Activated CD4-positive, alpha-beta T cell treated with anti-CD3 and anti-CD28 coated beads, Interleukin-2, Interleukin-4, amounts not matched to agents 100 ng/mL and 50 ng/mL, durations not matched to agents 16 hours and 8 hours (primary cell): Measurements from ENCODE around the gene IBA57.
"Not testable (repeated sequence)": the region's sequence is repeated elsewhere in the genome, so short reads cannot be mapped to it uniquely, and the experiment has no call there.

Experiments
- DNase-seq: peaks from one replicate; pipeline ENCODE4 v3.0.0-alpha.2; 2020; ENCODE audit warnings: low spot score

The IBA57 gene

DNA sequence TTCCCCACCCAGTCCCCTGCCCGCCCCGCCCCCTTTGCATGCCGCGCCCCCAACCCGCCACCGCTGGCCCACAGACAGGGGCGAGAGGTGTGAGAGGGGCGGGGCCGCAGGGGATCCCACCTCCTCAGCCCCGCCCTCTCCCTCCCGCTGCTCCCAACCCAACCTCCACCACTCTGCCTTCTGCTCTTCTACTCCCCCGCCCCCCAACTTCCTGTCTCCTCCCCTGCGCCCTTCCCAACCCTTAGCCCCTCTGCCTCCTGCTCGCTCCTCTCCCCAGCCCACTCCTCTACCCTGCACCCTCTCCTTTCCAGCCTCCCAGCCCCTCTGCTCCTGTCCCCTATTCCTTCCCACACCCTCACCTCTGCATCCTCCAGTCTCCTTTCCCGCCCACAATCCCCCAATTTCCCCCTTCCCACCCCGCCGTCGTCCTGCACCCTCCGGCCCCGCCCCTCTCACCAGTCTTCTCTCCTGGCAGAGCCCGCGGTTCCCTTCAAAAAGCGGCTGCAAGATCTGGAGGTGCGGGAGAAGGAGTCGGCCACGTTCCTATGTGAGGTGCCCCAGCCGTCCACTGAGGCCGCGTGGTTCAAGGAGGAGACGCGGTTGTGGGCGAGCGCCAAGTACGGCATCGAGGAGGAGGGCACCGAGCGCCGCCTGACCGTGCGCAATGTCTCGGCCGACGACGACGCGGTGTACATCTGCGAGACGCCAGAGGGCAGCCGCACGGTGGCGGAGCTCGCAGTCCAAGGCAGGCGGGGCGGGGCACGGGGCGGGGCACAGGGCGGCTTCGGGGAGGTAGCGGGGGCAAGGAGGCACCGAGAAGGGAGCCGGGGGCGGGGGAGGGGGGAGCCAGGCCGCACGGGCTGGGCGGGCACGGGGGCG is 47.6 kb downstream of the IBA57 start:
- peak; percentile 87 for DNase-seq

DNA sequence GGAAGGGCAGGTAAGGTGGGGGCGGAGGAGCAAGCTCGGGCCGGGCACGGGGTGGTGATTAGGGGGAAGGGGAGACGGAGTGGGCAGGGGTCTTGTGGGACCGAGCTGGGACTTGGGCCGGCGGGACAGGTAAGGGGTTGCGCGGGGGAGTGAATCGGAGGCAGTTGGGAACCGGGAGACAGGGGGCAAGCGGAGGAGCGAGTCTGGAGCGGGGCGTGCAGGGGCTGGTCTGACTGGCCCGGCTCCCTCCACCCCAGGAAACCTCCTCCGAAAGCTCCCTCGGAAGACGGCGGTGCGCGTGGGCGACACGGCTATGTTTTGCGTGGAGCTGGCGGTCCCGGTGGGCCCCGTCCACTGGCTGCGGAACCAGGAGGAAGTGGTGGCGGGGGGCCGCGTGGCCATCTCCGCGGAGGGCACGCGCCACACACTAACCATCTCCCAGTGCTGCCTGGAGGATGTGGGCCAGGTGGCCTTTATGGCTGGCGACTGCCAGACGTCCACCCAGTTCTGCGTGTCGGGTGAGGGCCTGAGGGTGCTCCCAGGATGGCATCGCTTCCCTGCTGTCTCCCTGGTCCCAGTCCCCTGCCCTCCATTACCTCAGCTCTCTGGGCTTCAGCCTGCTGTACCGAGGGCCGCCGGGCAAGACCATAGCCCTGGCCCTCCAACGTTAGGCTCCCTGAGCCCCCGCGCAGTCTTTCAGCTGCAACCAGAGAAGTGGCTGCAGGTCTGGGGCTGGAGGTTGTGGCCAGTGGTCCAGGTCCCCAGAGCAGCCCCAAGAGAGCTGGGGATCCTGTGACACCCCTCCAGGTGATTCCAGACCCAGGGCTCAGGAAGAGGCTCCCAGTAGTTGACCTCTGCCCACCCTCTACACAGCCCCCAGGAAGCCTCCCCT is 48.6 kb downstream of the IBA57 start:
- DNase-seq = no peak

DNA sequence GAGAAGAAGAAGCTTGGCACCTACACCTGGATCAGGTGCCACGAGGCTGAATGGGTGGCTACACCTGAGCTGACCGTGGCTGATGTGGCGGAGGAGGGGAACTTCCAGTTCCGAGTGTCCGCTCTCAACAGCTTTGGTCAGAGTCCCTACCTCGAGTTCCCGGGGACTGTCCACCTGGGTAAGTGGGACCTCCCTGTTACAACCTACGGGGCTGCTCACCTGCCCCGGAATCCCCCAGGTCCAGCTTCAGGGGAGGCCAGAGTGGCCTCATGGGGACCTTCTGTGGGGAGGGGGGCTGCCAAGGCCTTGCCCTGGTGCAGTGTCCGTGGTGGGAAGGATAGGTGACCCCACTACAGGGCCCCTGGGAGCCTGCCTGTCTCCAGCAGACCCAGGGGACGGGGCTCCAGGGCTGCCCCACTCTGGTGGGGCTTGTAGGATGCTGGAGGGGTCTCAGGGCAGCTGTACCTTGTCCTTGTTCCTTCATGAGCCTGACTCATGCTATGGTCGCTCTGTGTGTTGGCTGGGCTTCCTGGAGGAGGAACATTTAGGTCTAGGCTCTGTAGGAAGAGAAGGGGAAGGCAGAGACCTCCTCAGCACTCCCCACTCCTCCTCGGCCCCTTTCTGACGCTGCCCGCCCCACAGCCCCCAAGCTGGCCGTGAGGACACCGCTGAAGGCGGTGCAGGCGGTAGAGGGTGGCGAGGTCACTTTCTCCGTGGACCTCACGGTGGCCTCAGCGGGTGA is 49.5 kb downstream of the IBA57 start:
- no peak for DNase-seq

DNA sequence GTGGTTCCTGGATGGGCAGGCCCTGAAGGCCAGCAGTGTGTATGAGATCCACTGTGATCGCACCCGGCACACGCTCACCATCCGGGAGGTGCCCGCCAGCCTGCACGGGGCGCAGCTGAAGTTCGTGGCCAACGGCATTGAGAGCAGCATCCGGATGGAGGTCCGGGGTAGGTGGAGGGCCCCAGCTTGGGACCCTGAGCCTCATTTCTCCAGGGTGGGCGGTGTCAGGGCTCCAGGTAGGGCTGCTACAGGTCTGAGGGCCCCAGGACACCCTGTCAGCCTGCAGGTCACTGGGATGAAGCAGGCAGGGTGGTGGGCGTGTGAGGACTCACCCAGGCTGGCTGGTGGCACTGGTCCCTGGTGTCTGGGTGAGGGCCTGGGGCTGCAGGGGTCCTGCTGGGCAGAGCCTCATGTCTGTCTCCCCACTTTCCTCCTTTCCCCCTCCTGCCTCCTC is 50.1 kb downstream of the IBA57 start:
- no peak for DNase-seq

DNA sequence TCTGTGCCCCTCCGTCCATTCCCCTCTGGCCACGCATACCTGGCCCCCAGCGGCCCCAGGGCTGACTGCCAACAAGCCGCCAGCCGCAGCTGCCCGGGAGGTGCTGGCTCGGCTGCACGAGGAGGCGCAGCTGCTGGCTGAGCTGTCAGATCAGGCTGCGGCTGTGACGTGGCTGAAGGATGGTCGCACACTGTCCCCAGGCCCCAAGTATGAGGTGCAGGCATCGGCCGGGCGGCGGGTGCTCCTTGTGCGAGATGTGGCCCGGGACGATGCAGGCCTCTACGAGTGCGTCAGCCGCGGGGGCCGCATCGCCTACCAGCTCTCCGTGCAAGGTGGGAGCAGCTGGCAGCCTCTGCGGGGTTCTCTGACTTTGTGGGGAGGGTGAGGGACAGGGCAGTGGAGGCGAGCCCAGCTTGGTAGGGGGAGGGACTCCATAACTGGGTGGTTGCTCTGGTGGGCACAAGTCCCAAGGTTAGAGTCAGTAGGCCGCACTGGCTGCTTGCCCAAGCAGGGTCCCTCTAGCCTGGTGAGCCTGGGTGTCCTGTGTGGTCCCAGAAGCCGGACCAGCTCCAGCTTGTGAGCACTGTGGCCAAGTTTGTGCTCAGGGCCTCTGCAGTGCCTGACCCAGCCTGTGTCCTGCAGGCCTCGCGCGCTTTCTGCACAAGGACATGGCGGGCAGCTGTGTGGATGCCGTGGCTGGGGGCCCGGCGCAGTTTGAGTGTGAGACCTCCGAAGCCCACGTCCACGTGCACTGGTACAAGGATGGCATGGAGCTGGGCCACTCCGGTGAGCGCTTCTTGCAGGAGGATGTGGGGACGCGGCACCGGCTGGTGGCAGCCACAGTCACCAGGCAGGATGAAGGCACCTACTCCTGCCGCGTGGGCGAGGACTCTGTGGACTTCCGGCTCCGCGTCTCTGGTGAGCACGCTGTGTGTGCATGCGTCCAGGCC is 51.0 kb downstream of the IBA57 start:
- DNase-seq = no peak

DNA sequence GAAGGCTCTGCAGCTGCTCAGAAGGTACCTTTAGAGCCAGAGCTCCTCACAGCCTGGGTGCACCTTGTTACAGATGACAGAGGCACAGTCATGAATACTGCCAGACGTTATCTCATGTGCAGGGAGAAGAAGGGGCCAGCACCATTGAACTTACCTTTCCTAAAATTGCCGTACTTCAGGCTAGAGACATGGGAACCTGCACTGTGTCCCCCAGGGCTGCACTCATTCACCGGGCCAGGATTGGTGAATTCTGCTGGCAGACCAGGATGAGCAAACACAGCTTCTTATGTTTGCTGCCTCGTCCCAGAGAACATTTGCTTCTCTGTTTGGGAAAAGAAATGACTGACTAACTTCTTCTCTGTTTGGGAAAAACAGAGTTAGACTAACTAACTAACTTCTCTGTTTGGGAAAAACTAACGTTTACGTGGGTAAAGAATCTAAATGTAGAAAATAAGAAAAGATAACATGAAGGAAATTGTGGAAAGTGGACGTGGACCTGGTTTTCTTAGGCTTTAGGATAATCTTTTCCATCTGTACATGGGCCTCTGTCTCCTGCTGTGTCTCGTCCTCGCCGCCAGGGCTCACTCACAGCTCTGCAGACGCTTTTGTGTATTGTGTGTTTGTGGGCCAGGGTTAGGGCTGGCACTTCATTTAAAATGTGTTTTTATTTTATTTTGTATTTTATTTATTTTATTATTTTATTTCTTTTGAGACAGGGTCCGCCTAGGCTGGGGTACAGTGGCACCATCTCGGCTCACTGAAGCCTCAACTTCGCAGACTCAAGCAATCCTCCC is 52.1 kb downstream of the IBA57 start:
- DNase-seq = no peak

DNA sequence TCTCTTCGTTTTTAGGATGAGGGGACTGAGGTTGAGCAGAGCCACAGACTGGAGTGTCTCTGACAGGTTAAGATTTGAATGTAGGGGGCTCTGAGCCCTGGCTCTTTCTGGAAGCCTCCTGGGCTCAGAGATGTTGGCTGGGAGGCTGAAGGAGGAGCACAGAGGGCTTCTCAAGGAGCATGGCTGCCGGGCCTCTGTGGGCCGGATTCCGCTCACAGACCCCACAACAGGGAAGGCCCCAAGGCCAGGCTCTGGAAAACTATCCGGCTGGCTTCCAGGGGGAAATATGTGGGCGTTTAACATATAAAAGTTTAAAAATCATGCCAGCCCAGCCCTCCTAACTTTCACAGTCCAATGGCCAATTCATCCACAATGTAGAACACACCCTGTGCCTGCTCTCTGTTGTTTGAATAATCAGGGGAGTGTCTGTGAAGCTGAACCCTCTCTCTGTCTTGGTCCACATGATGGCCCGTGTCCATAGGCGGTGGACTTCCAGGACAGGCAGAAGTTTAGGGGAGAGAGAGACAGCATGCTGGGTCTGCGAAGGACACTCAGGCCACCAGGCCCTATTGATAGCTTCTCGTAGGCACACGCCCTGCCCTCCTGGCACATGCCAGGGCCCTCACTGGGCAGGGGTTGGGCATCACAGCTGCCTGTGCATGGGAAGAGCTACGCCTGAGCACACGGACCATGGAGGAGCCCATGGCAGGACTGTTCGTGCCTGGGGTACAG is 53.1 kb downstream of the IBA57 start:
- DNase-seq = no peak

DNA sequence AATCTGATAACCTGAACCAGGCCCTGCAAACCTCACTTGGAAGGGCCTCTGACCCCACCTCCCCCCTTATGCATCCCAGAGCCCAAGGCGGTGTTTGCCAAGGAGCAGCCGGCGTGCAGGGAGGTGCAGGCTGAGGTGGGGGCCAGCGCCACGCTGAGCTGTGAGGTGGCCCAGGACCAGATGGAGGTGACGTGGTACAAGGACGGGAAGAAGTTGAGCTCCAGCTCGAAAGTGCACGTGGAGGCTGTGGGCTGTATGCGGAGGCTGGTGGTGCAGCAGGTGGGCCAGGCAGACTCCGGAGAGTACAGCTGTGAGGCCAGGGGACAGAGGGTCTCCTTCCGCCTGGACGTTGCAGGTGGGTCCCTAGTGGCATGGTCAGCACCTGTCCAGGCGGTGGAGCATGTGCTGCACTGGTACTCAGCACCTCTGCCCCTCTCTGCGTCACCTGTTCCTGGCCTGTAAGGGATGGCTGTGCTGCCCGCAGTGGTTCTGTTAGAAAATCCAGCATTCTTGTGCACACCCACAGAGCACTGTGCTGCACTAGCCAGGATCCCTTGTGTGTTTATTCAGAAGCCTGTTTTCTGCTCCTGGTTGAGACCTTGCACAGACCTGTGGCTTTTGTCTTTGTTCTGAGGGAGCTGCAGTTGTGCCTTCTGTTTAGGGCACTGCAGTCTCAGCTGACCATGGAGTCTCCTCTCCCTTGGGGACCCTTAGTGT is 53.8 kb downstream of the IBA57 start:
- DNase-seq = no peak

DNA sequence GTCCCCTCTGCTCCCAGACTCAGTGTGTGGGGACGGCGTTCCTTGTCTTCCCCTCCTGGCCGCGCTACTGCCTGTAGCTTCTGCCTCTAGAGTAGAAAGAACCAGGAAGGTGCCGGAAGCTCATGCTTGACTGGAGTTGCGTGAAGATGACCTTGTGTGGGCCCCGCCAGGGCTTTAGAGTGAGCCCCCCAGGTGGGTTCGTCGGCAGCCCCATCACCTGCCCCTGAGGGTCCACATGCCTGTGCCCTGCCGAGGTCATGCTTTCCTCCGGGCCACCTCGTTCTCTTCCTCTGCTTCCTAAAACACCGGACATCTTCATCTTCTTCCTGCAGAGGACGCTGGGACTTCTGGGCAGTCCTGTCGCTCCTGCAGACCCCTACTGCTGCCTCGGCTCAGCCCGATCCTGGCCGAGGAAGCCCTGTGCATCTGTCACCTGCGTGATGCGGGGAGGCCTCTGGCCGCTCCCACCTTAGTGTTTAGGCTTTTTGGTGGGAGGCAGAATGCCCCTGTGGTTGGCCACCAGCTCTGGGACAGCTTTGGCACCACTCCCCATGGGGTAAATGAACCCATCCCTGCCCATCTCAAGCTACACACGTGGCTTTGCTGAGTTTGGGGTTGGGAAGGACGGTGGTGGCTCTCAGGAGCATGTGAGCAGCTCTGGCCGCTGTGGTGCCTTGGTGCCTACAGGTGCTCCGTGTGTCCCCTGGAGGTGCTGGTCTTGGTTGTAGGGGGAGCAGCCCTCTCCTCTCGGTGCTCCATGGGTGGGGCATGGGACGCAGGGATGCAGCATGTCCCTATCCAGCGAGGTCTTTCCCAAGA is 54.6 kb downstream of the IBA57 start:
- no peak for DNase-seq

DNA sequence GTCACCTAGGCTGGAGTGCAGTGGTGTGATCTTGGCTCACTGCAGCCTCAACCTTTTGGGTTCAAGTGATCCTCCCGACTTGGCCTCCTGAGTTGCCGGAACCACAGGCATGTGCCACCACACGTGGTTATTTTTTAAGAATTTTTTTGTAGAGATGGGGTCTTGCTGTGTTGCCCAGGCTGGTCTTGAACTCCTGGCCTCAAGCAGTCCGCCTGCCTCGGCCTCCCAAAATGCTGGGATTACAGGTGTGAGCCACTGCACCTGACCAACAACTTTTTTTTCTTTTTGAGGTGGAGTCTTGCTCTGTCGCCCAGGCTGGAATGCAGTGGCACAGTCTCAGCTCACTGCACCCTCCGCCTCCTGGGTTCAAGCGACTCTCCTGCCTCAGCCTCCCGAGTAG is 55.5 kb downstream of the IBA57 start:
- not testable (repeated sequence) for DNase-seq

DNA sequence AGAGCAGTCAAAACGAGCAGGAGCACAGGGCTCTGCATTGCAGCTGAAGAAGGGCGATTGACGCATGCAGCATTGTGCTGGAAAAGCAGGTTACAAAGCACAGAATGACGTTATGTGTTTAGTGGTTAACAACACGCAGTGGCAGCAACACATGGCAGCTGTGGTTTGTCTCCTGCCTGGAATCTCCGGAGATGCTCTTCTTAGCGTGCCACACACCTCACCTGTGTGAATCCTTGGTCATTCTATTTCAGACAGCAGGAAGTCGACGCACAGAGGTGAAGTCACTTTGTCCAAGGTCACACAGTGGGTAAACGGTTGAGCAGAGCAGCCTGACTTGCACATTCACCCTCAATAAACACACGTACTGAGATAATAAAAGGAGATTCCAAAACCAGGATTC is 56.9 kb downstream of the IBA57 start:
- no peak for DNase-seq

DNA sequence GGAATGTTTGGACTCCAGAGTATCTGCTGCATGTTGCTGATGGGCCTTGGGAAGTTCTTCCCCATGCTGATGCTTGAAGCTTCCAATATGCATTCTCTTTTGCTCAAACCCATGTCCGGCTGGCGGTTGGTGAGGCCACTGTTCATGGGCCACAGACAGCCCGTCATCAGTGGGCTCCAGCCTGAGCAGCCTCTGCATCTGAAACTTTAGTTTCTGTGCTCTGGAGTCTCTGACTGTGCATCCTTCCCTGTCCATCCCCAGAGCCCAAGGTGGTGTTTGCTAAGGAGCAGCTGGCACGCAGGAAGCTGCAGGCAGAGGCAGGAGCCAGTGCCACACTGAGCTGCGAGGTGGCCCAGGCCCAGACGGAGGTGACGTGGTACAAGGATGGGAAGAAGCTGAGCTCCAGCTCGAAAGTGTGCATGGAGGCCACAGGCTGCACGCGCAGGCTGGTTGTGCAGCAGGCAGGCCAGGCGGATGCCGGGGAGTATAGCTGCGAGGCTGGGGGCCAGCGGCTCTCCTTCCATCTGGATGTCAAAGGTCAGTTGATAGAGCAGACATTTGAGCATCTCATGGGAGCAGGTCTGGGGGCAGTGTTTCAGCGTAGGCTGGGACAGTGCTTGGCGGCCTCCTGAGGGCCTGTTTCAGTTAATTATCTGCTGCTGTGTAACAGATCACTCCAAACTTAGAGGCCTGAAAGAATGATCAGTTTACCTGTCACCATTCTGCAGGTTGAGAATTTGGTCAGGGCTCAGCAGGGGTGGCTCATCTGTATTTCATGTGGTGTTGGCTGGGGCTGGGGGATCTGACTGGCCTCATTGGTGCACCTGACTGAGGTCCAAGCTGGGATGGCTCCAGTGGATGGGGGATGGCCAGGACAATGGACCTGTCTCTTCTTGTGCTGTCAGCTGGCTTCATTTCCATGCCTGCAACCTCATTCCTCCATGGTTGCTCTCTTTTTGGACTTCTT is 58.9 kb downstream of the IBA57 start:
- no peak for DNase-seq

DNA sequence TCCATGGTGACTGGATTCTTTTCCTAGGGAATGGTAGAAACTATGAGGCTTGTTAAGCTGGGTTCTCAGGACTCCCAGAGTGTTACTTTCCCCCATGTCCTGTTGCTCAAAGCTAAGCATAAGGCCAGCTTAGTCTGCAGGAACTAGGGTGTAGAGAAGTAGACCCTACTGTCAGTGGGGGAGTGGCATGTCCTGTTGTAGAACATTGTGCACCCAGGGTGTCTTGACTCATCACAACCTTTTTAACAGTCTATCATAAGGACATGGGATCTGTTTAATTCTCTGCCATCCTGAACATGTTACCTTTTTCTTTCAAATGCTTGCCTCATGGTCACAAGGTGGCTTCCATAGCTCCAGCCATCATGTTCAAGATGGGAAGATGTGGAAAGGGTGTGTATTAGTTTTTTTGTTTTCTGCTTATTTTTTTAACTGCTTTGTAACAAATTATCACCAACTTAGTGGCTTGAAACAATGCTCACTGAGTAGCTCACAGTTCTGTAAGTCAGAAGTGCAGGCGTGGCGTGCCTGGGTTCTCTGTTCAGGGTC is 59.6 kb downstream of the IBA57 start:
- DNase-seq = no peak

DNA sequence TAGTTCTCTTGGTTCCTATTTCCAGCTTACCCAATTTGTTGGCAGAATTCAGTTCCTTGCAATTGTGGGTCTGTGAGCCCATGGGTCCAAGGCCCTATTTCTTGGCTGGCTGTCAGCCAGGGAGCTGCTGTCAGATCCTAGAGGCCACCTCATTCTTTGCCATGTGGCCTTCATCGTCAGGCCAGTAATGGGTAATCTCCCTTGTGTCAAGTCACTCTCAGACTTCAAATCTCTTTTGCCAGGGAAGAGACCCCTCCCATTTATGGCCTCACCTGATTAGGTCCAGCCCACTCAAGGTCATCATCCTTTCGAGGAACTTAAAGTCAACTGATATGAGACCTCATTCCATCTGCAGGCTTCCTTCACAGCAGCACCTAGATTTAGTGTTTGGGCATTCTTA is 60.1 kb downstream of the IBA57 start:
- no peak for DNase-seq

DNA sequence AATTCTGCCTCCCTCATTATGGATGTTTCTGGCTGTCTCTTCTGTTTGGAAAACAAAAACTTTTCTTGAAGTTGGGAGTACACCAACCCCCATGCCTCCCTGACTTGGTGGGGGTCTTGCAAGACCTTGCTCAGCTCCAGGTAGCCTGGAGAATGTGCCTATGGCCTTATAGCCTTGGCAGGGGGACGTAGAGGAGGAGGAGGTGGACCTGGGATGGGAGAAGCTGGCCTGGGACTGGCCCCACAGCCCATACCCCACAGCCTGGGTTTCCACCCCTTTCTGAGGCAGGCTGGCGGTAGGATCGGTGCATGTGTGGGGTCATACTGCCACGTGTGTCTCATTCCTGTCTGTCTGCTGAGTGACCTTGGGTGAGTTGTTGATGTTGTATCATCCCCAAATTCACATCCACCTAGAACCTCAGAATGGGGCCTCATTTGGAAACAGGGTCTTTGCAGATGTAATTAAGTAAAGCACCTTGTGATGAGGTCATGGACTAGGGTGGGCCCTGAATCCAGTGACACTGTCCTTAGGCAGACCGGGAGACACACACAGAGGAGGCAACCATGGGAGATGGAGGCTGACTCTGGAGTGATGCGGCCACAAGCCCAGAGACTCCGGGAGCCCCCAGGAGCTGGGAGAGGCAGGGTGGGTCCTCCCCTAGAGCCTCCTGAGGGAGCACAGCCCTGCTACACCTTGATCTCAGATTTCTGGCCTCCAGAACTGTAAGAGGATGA is 60.7 kb downstream of the IBA57 start:
- DNase-seq = no peak
